Esophagus squamous epithelium (tissue), 5 donors: ENCODE data around the gene S100A14. TPM values are rescaled to one million over a fixed set of nuclear protein-coding genes. Genes with fewer than 3 reads are reported as not detected.

ENCODE experiments used
- DNase-seq: peaks from one replicate; lab custom pipeline; 2025; lab: John Stamatoyannopoulos, UW
- H3K27ac ChIP-seq, 4 donors: fragments of 200-600 bp; sonication (generic); one replicate each; pipeline ENCODE4 v1.5.1; 2016 to 2019; ENCODE audit warnings: mild to moderate bottlenecking in 1 of 4
- H3K27me3 ChIP-seq, 4 donors: fragments of 200-600 bp; sonication (generic); 1 replicate in 3 of 4; 2 replicates in 1 of 4; pipeline versions ENCODE4 v1.5.1 to v1.6.0; 2017 to 2021; ENCODE audit warnings: antibody characterized with exemption in 1 of 4
- H3K36me3 ChIP-seq, 3 donors: fragments of 200-600 bp; sonication (generic); one replicate each; pipeline ENCODE4 v1.5.1; 2016 to 2019
- H3K4me1 ChIP-seq, 3 donors: fragments of 200-600 bp; sonication (generic); one replicate each; pipeline ENCODE4 v1.5.1; 2017 to 2019
- H3K4me3 ChIP-seq, 4 donors: fragments of 200-600 bp; sonication (generic); 1 replicate in 3 of 4; 2 replicates in 1 of 4; pipeline ENCODE4 v1.5.1; 2016 to 2019; ENCODE audit warnings: mild to moderate bottlenecking in 2 of 4, moderate library complexity in 1 of 4
- H3K9me3 ChIP-seq, 3 donors: fragments of 200-600 bp; sonication (generic); one replicate each; pipeline ENCODE4 v1.5.1; 2016 to 2019
- POLR2A ChIP-seq, 4 donors: fragments of 450-650 bp; IDR thresholded peaks; one replicate each; pipeline ENCODE4 v1.6.1; 2017; ENCODE audit warnings: antibody characterized with exemption in 4 of 4, mild to moderate bottlenecking in 4 of 4, moderate library complexity in 3 of 4
- WGBS, 2 donors: methylation state at CpG; one replicate each; pipeline ENCODE4 v1.1.5; 2018; 5-methylcytosine and 5-hydroxymethylcytosine counted together
- intact Hi-C: fragments of 100-400 bp; cut with DNase I; formaldehyde crosslinking; loops from one replicate; pipeline ENCODE4 v1.15.0; 2022
- total RNA-seq, 4 donors: library from RNA; depleted of rRNA; stranded (reverse); fragments of >200 nt; gene quantifications; one replicate each; pipeline ENCODE4 v1.1.0, GENCODE V29; 2016
- TF ChIP-seq, protein P1 (sequence below), 6 experiments: fragments of 450-650 bp in 4 of 6; fragments of 200-600 bp in 2 of 6; sonication (generic) in 2 of 6; IDR thresholded peaks; one replicate each; pipeline ENCODE4 v1.5.1; 2016 to 2019; ENCODE audit warnings: antibody characterized with exemption in 6 of 6, mild to moderate bottlenecking in 4 of 6, moderate library complexity in 4 of 6
- donor health status: DM: yes; HTN: yes; CAD: no.

The S100A14 gene
- total RNA-seq, 4 donors from 2014 or later, result 1,580 to 2,481 (median 2,030) TPM

DNA sequence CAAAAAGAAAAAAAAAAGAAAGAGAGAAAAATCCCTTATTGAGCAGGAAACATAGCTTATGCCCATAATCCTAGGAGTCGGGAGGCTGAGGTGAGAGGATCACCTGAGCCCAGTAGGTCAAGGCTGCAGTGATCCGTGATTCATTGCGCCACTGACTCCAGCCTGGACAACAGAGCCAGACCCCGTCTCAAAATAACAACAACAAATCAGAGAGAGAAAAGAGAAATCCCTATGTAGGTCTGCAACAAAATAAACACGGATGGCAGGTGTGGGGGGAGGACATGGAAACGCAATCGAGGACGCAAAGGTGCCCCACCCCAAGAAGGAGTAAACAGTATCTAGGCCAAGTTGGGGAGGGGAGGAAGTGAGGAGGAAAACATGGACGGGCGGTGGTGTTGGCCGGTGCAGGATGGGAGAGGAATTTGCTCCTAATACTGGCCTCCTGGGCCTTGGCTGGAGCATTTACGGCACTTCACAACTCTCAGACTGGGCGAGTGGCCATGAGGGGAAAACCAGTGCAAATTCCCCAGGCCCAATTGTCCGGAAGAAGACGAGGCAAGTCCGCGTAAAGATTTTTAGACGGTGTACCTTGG, 17.1 kb upstream of the S100A14 start:
- peaks cover 22 to 56% (median 33%) of the 10 kb centered on the region in 3 donors for H3K4me1 ChIP-seq
- H3K27ac ChIP-seq, result peak overlapping the region; percentile 99 to 100 (median 100)
- no peaks in the 10 kb centered on the region for H3K27me3 ChIP-seq
- no peak for DNase-seq
- no peaks in the 10 kb centered on the region for H3K9me3 ChIP-seq
- WGBS, 2 donors, result 35 to 39% methylated on average over 14 to 17 of the region's 18 CpGs
- intact Hi-C loops, result no loop called here
- no peak for TF ChIP-seq POLR2A (IDR thresholded peaks at IDR 0.05)
- TF ChIP-seq, protein P1, sequence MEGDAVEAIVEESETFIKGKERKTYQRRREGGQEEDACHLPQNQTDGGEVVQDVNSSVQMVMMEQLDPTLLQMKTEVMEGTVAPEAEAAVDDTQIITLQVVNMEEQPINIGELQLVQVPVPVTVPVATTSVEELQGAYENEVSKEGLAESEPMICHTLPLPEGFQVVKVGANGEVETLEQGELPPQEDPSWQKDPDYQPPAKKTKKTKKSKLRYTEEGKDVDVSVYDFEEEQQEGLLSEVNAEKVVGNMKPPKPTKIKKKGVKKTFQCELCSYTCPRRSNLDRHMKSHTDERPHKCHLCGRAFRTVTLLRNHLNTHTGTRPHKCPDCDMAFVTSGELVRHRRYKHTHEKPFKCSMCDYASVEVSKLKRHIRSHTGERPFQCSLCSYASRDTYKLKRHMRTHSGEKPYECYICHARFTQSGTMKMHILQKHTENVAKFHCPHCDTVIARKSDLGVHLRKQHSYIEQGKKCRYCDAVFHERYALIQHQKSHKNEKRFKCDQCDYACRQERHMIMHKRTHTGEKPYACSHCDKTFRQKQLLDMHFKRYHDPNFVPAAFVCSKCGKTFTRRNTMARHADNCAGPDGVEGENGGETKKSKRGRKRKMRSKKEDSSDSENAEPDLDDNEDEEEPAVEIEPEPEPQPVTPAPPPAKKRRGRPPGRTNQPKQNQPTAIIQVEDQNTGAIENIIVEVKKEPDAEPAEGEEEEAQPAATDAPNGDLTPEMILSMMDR (IDR thresholded peaks at IDR 0.05), result no peak
- H3K36me3 ChIP-seq, result peaks cover 0 to 28% (median 13%) of the 10 kb centered on the region in 3 donors
- H3K4me3 ChIP-seq, result peak overlapping the region; percentile 81 to 90 (median 84)

DNA sequence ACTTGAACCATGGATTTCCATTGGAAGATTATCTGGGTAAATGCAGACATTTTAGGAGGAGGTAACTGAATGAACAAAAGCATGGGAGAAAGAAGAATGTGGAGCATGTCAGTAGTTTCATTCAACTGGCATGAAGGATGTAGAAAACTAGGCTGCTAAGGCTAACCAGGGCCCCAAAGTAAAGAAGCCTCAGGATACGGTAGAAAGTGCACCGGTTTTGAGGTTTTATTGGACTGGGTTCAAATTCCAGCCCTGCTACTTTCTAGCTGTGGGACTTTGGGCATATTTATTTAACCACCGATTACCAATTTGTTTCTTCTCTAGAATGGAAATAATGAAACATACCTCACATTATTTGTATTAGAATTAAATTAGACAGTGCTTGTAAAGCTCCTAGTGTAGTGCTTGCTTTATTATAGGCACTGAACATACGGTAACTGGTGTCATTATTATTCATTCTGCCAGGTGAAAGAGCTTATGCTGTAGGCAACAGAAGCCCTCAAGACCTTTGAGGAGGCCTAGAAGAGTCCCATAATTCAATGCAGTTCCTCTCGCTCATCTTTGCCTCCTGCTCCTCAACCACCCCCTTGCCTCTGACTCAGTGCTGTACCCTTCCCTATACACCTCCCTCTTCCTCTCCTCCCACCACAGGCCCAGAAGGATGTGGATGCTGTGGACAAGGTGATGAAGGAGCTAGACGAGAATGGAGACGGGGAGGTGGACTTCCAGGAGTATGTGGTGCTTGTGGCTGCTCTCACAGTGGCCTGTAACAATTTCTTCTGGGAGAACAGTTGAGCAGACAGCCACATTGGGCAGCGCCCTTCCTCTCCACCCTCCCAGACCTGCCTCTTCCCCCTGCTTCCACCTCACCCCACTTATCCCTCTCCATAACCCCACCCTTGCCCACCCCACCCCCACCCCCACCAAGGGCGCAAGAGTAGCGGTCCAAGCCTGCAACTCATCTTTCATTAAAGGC, 15.2 kb upstream of the S100A14 start:
- WGBS, 2 donors, result 65 to 70% methylated on average over 8 to 10 of the region's 10 CpGs
- peaks cover 0 to 9% (median 0%) of the 10 kb centered on the region in 3 donors for H3K36me3 ChIP-seq
- no peaks in the 10 kb centered on the region for H3K27me3 ChIP-seq
- no peak for DNase-seq
- intact Hi-C loops, result no loop called here
- peak overlapping the region in 2 of 4 donors; percentile 1 to 23 for H3K27ac ChIP-seq
- peaks cover 35 to 56% (median 36%) of the 10 kb centered on the region in 3 donors for H3K4me1 ChIP-seq
- no peak for TF ChIP-seq POLR2A (IDR thresholded peaks at IDR 0.05)
- TF ChIP-seq, protein P1 (IDR thresholded peaks at IDR 0.05), result no peak
- no peak overlapping the region for H3K4me3 ChIP-seq
- no peaks in the 10 kb centered on the region for H3K9me3 ChIP-seq

DNA sequence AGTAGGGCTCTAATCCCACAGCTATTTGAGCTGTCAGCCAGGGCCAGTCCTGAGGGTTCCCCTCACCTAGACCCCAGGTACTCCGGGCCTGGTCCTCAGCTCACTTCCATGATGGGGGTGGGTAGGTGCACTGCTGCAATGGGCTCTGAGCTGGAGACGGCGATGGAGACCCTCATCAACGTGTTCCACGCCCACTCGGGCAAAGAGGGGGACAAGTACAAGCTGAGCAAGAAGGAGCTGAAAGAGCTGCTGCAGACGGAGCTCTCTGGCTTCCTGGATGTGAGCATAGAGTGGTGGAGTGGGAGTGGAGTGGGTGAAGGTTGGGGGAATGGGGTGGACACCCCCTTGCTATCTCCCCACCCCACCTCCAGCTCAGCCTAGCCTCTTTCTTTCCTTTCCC, 14.3 kb upstream of the S100A14 start:
- Histone ChIP-seq H3K4me3 (no peak overlapping the region), H3K4me1 (peaks cover 32 to 56% (median 34%) of the 10 kb centered on the region in 3 donors), H3K27me3 (no peaks in the 10 kb centered on the region), H3K9me3 (no peaks in the 10 kb centered on the region), H3K27ac (peak overlapping the region in 2 of 4 donors; percentile 23 to 48), H3K36me3 (peaks cover 0 to 2% (median 0%) of the 10 kb centered on the region in 3 donors)
- intact Hi-C loops, result no loop called here
- no peak for DNase-seq
- WGBS, 2 donors, result 82 to 89% methylated on average over 1 to 6 of the region's 7 CpGs
- TF ChIP-seq POLR2A (IDR thresholded peaks at IDR 0.05), result no peak
- TF ChIP-seq, protein P1 (IDR thresholded peaks at IDR 0.05), result no peak

DNA sequence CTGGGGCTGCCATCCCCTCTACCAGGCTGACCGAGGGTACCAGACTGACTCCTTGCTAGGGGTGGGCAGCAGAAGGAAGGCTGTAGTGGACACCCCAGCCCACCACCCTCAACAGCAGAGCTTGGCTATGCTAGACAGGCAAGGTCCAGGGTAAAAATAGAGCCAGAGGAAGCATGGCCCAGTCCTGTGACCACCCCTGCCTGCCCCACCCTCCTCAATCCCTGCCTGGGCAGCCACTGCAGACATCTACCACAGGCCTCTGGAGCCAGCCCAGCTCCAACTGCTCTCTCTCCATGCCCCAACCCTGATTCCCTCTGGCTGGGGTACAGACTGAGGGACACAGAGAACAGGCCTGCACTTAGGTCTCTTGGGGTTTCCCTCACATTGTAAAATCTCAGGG, 13.8 kb upstream of the S100A14 start:
- Histone ChIP-seq H3K9me3 (no peaks in the 10 kb centered on the region), H3K36me3 (peaks cover 0 to 7% (median 0%) of the 10 kb centered on the region in 3 donors), H3K4me1 (peaks cover 28 to 56% (median 31%) of the 10 kb centered on the region in 3 donors), H3K27ac (peak overlapping the region in 1 of 4 donors; percentile 48), H3K27me3 (no peaks in the 10 kb centered on the region), H3K4me3 (no peak overlapping the region)
- TF ChIP-seq, protein P1 (IDR thresholded peaks at IDR 0.05), result no peak
- TF ChIP-seq POLR2A (IDR thresholded peaks at IDR 0.05), result no peak
- intact Hi-C loops, result no loop called here
- 80 to 83% methylated on average over 1 of the region's 1 CpG for WGBS, 2 donors
- no peak for DNase-seq

DNA sequence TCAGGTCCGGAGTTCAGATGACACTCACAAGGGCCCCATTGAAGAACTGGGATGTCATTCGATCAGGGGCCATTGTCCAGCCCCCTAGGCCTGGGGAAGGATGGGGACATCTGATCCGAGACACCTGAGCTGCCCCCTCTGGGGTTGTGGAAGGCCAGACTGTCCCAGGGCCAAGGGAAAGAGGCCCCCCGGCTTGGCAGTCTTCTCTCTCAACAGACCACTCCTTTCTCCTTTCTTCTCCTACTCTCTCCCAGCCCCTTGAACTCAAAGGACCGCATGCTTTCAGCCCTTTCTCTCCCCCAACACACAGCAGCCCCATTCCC, 13.2 kb upstream of the S100A14 start:
- no peak overlapping the region for H3K4me3 ChIP-seq
- DNase-seq, result no peak

More for the DNA sequence above, 13.2 kb upstream of the S100A14 start:
- H3K27ac ChIP-seq, result no peak overlapping the region
- H3K9me3 ChIP-seq, result no peaks in the 10 kb centered on the region
- intact Hi-C loops, result no loop called here
- H3K27me3 ChIP-seq, result no peaks in the 10 kb centered on the region
- no peak for TF ChIP-seq POLR2A (IDR thresholded peaks at IDR 0.05)
- TF ChIP-seq, protein P1 (IDR thresholded peaks at IDR 0.05), result no peak
- WGBS, 2 donors, result 87 to 90% methylated on average over 4 to 5 of the region's 5 CpGs
- peaks cover 27 to 56% (median 31%) of the 10 kb centered on the region in 3 donors for H3K4me1 ChIP-seq
- peaks cover 0 to 12% (median 0%) of the 10 kb centered on the region in 3 donors for H3K36me3 ChIP-seq
